ENCODE data around the gene PLEKHG3. TPM values are rescaled to one million over a fixed set of nuclear protein-coding genes. Genes with fewer than 3 reads are reported as not detected.

Gene PLEKHG3
- polyA plus RNA-seq, 3 donors from 2014 or later: 36.8 to 216 (median 71.4) TPM

GRCh38 chr14:64736271-64737169, 32.3 kb downstream of the PLEKHG3 start:
- no peak for DNase-seq
- H3K4me1 Mint-ChIP-seq: peaks cover 51 to 54% of the 10 kb centered on the region in 2 donors
- no peaks in the 10 kb centered on the region for H3K9me3 Mint-ChIP-seq
- peak overlapping the region in 3 of 5 donors; percentile 6 to 47 (median 8) for H3K4me3 Mint-ChIP-seq
- peaks cover 11 to 64% (median 32%) of the 10 kb centered on the region in 3 donors for H3K36me3 Mint-ChIP-seq
- H3K27ac Mint-ChIP-seq: peak overlapping the region; percentile 85 to 96 (median 92)
- peaks cover under 1 to 3% (median 2%) of the 10 kb centered on the region in 3 donors for H3K27me3 Mint-ChIP-seq (ENCODE audit: low read depth in 3 of 3)

GRCh38 chr14:64737391-64738280, 33.4 kb downstream of the PLEKHG3 start:
- H3K4me3 Mint-ChIP-seq: no peak overlapping the region
- peaks cover 0 to 3% (median 0%) of the 10 kb centered on the region in 3 donors for H3K27me3 Mint-ChIP-seq (ENCODE audit: low read depth in 3 of 3)
- no peak for DNase-seq
- peaks cover 10 to 63% (median 30%) of the 10 kb centered on the region in 3 donors for H3K36me3 Mint-ChIP-seq
- peaks cover 46 to 50% of the 10 kb centered on the region in 2 donors for H3K4me1 Mint-ChIP-seq
- peak overlapping the region in 3 of 6 donors; percentile 34 to 58 (median 48) for H3K27ac Mint-ChIP-seq
- H3K9me3 Mint-ChIP-seq: no peaks in the 10 kb centered on the region

- DNase-seq: no peak
- Mint-ChIP-seq H3K4me3 (no peak overlapping the region), H3K36me3 (peaks cover 10 to 60% (median 28%) of the 10 kb centered on the region in 3 donors), H3K27me3 (ENCODE audit: low read depth in 3 of 3) (peaks cover 0 to 3% (median 0%) of the 10 kb centered on the region in 3 donors), H3K27ac (peak overlapping the region in 1 of 6 donors; percentile 48), H3K9me3 (no peaks in the 10 kb centered on the region), H3K4me1 (peaks cover 44 to 47% of the 10 kb centered on the region in 2 donors)
These were observed 34.1 kb downstream of the PLEKHG3 start for GRCh38 chr14:64738281-64738804.

GRCh38 chr14:64741200-64741599, 37.0 kb downstream of the PLEKHG3 start:
- peak overlapping the region in 4 of 6 donors; percentile 35 to 84 (median 58) for H3K27ac Mint-ChIP-seq
- H3K36me3 Mint-ChIP-seq: peaks cover 15 to 59% (median 26%) of the 10 kb centered on the region in 3 donors
- no peak overlapping the region for H3K4me3 Mint-ChIP-seq
- H3K4me1 Mint-ChIP-seq: peaks cover 42% of the 10 kb centered on the region in 2 donors
- no peak for DNase-seq
- H3K9me3 Mint-ChIP-seq: no peaks in the 10 kb centered on the region
- peaks cover 0 to 3% (median 0%) of the 10 kb centered on the region in 3 donors for H3K27me3 Mint-ChIP-seq (ENCODE audit: low read depth in 3 of 3)

GRCh38 chr14:64741961-64742360, 37.7 kb downstream of the PLEKHG3 start:
- peaks cover 15 to 64% (median 30%) of the 10 kb centered on the region in 3 donors for H3K36me3 Mint-ChIP-seq
- DNase-seq: no peak
- H3K27me3 Mint-ChIP-seq (ENCODE audit: low read depth in 3 of 3): peaks cover 0 to 3% (median 0%) of the 10 kb centered on the region in 3 donors
- no peak overlapping the region for H3K4me3 Mint-ChIP-seq
- H3K9me3 Mint-ChIP-seq: no peaks in the 10 kb centered on the region
- peak overlapping the region in 3 of 6 donors; percentile 17 to 79 (median 58) for H3K27ac Mint-ChIP-seq
- H3K4me1 Mint-ChIP-seq: peaks cover 42 to 49% of the 10 kb centered on the region in 2 donors

GRCh38 chr14:64743061-64743460, 38.8 kb downstream of the PLEKHG3 start:
- peaks cover 0 to 3% (median 0%) of the 10 kb centered on the region in 3 donors for H3K27me3 Mint-ChIP-seq (ENCODE audit: low read depth in 3 of 3)
- H3K4me1 Mint-ChIP-seq: peaks cover 51 to 60% of the 10 kb centered on the region in 2 donors
- H3K27ac Mint-ChIP-seq: peak overlapping the region in 1 of 6 donors; percentile 21
- H3K36me3 Mint-ChIP-seq: peaks cover 15 to 68% (median 30%) of the 10 kb centered on the region in 3 donors
- H3K9me3 Mint-ChIP-seq: no peaks in the 10 kb centered on the region
- no peak for DNase-seq
- H3K4me3 Mint-ChIP-seq: no peak overlapping the region

- peaks cover 0 to 3% (median 0%) of the 10 kb centered on the region in 3 donors for H3K27me3 Mint-ChIP-seq (ENCODE audit: low read depth in 3 of 3)
- H3K36me3 Mint-ChIP-seq: peaks cover 10 to 52% (median 15%) of the 10 kb centered on the region in 3 donors
- no peaks in the 10 kb centered on the region for H3K9me3 Mint-ChIP-seq
- H3K4me3 Mint-ChIP-seq: peak overlapping the region in 1 of 5 donors; percentile 36
- H3K4me1 Mint-ChIP-seq: peaks cover 46 to 47% of the 10 kb centered on the region in 2 donors
- peak overlapping the region in 5 of 6 donors; percentile 84 to 93 (median 89) for H3K27ac Mint-ChIP-seq
- DNase-seq: no peak
These were observed 41.4 kb downstream of the PLEKHG3 start for GRCh38 chr14:64745511-64746091.

- no peak for DNase-seq
- Mint-ChIP-seq H3K4me3 (peak overlapping the region in 2 of 5 donors; percentile 10 to 36), H3K27me3 (ENCODE audit: low read depth in 3 of 3) (peaks cover 0 to 3% (median 0%) of the 10 kb centered on the region in 3 donors), H3K36me3 (peaks cover 10 to 43% (median 11%) of the 10 kb centered on the region in 3 donors), H3K4me1 (peaks cover 43 to 44% of the 10 kb centered on the region in 2 donors), H3K27ac (peak overlapping the region; percentile 39 to 93 (median 88)), H3K9me3 (no peaks in the 10 kb centered on the region)
These were observed 42.4 kb downstream of the PLEKHG3 start for GRCh38 chr14:64746298-64747250.

GRCh38 chr14:64747327-64747726, 43.1 kb downstream of the PLEKHG3 start:
- no peak for DNase-seq
- Mint-ChIP-seq H3K36me3 (peaks cover 10 to 36% (median 11%) of the 10 kb centered on the region in 3 donors), H3K27ac (peak overlapping the region; percentile 39 to 93 (median 86)), H3K27me3 (ENCODE audit: low read depth in 3 of 3) (peaks cover 0 to 3% (median 0%) of the 10 kb centered on the region in 3 donors), H3K9me3 (no peaks in the 10 kb centered on the region), H3K4me3 (peak overlapping the region in 1 of 5 donors; percentile 10), H3K4me1 (peaks cover 42 to 43% of the 10 kb centered on the region in 2 donors)

GRCh38 chr14:64748521-64748920, 44.3 kb downstream of the PLEKHG3 start:
- no peaks in the 10 kb centered on the region for H3K9me3 Mint-ChIP-seq
- H3K4me1 Mint-ChIP-seq: peaks cover 41 to 48% of the 10 kb centered on the region in 2 donors
- H3K4me3 Mint-ChIP-seq: no peak overlapping the region
- DNase-seq: no peak
- peak overlapping the region in 3 of 6 donors; percentile 28 to 93 (median 88) for H3K27ac Mint-ChIP-seq
- peaks cover 10 to 31% (median 11%) of the 10 kb centered on the region in 3 donors for H3K36me3 Mint-ChIP-seq
- peaks cover 0 to 3% (median 0%) of the 10 kb centered on the region in 3 donors for H3K27me3 Mint-ChIP-seq (ENCODE audit: low read depth in 3 of 3)

- Mint-ChIP-seq H3K4me1 (peaks cover 42 to 51% of the 10 kb centered on the region in 2 donors), H3K27ac (peak overlapping the region in 2 of 6 donors; percentile 58 to 76), H3K36me3 (peaks cover 4 to 27% (median 8%) of the 10 kb centered on the region in 3 donors), H3K4me3 (no peak overlapping the region), H3K9me3 (no peaks in the 10 kb centered on the region), H3K27me3 (ENCODE audit: low read depth in 3 of 3) (peaks cover 0 to 3% (median 0%) of the 10 kb centered on the region in 3 donors)
- no peak for DNase-seq
These were observed 44.9 kb downstream of the PLEKHG3 start for GRCh38 chr14:64748995-64749714.

All from immature natural killer cell (primary cell).